Neuronal stem cell (in vitro differentiated cells): ENCODE data around the gene CST3.

Experiments used
- DNase-seq: peaks from one replicate; pipeline ENCODE4 v3.0.0-alpha.2; 2013; ENCODE audit warnings: low spot score
- H2AFZ ChIP-seq: one replicate; pipeline ENCODE4 v1.6.1; 2013; ENCODE audit warnings: mild to moderate bottlenecking, low read length, inconsistent platforms
- H2AK5ac ChIP-seq: 2 replicates; pipeline ENCODE4 v1.6.1; 2013; ENCODE audit warnings: low read depth, mild to moderate bottlenecking, inconsistent platforms, low read length, moderate library complexity, mixed read lengths
- H2BK120ac ChIP-seq: 2 replicates; pipeline ENCODE4 v1.6.1; 2013; ENCODE audit warnings: low read depth, mild to moderate bottlenecking, inconsistent platforms, low read length, moderate library complexity, mixed read lengths
- H2BK12ac ChIP-seq: one replicate; pipeline ENCODE4 v1.6.1; 2013; ENCODE audit warnings: low read length, inconsistent platforms
- H2BK15ac ChIP-seq: 2 replicates; pipeline ENCODE4 v1.6.1; 2013; ENCODE audit warnings: mild to moderate bottlenecking, low read length, inconsistent platforms, mixed read lengths
- H2BK5ac ChIP-seq: one replicate; pipeline ENCODE4 v1.6.1; 2013; ENCODE audit warnings: inconsistent platforms, mild to moderate bottlenecking, low read length, moderate library complexity
- H3K14ac ChIP-seq: one replicate; pipeline ENCODE4 v1.6.1; 2013; ENCODE audit warnings: low read length, inconsistent platforms
- H3K18ac ChIP-seq: 2 replicates; pipeline ENCODE4 v1.6.1; 2013; ENCODE audit warnings: low read length, inconsistent platforms
- H3K23ac ChIP-seq: 2 replicates; pipeline ENCODE4 v1.6.1; 2013; ENCODE audit warnings: low read depth, mild to moderate bottlenecking, mixed read lengths, low read length, inconsistent platforms; ENCODE audit not compliant: poor library complexity
- H3K27ac ChIP-seq: replicated peaks from 3 replicates; pipeline ENCODE4 v1.5.1; 2013; ENCODE audit warnings: low read length, inconsistent platforms
- H3K27me3 ChIP-seq, 3 experiments: 2 replicates each; pipeline ENCODE4 v1.6.1; 2013; ENCODE audit warnings: low read length in 3 of 3, mild to moderate bottlenecking in 2 of 3, inconsistent platforms in 1 of 3, low read depth in 1 of 3, mixed read lengths in 1 of 3, moderate library complexity in 1 of 3; ENCODE audit not compliant: control insufficient read depth in 3 of 3, insufficient read depth in 3 of 3
- H3K36me3 ChIP-seq, 2 donors: replicated peaks in 1 of 2; 2 replicates each; pipeline ENCODE4 v1.6.1; 2013; ENCODE audit warnings: low read length in 2 of 2; ENCODE audit not compliant: control insufficient read depth in 2 of 2, insufficient read depth in 2 of 2
- H3K4ac ChIP-seq: 2 replicates; pipeline ENCODE4 v1.6.1; 2013; ENCODE audit warnings: inconsistent platforms, mild to moderate bottlenecking, low read length, moderate library complexity
- H3K4me1 ChIP-seq, 2 donors: 1 replicate in 1 of 2; 2 replicates in 1 of 2; pipeline ENCODE4 v1.6.1; 2013; ENCODE audit warnings: low read length in 2 of 2, low read depth in 1 of 2; ENCODE audit not compliant: control insufficient read depth in 2 of 2, insufficient read depth in 1 of 2
- H3K4me2 ChIP-seq: one replicate; pipeline ENCODE4 v1.6.1; 2013; ENCODE audit warnings: mild to moderate bottlenecking, low read length, inconsistent platforms; ENCODE audit not compliant: insufficient read depth, poor library complexity, severe bottlenecking
- H3K4me3 ChIP-seq, 2 donors: 2 replicates each; pipeline ENCODE4 v1.5.1; 2013; ENCODE audit warnings: low read length in 2 of 2, mild to moderate bottlenecking in 2 of 2, inconsistent platforms in 1 of 2, moderate library complexity in 1 of 2
- H3K79me1 ChIP-seq: one replicate; pipeline ENCODE4 v1.6.1; 2013; ENCODE audit warnings: low read depth, mild to moderate bottlenecking, inconsistent platforms, low read length, moderate library complexity
- H3K9ac ChIP-seq: one replicate; pipeline ENCODE4 v1.6.1; 2013; ENCODE audit warnings: mild to moderate bottlenecking, low read depth, low read length, inconsistent platforms; ENCODE audit not compliant: poor library complexity
- H3K9me3 ChIP-seq, 2 donors: replicated peaks in 1 of 2; 2 replicates each; pipeline versions ENCODE3 to v1.6.1; 2013; ENCODE audit warnings: low read length in 2 of 2, mild to moderate bottlenecking in 2 of 2, inconsistent platforms in 1 of 2, low read depth in 1 of 2, mixed read lengths in 1 of 2, moderate library complexity in 1 of 2; ENCODE audit not compliant: control insufficient read depth in 2 of 2, insufficient read depth in 1 of 2
- H4K8ac ChIP-seq: one replicate; pipeline ENCODE4 v1.6.1; 2013; ENCODE audit warnings: low read depth, mild to moderate bottlenecking, inconsistent platforms, low read length, moderate library complexity
- H4K91ac ChIP-seq: one replicate; pipeline ENCODE4 v1.6.1; 2013; ENCODE audit warnings: low read length, low read depth, mild to moderate bottlenecking, inconsistent platforms; ENCODE audit not compliant: poor library complexity
- WGBS, 2 donors: extraction: QIAGEN DNeasy Blood & Tissue Kit; methylation state at CpG; one replicate each; pipeline ENCODE4 v1.1.7; 2013; ENCODE audit warnings: missing lambda C conversion rate in 2 of 2, mixed read lengths in 1 of 2; ENCODE audit not compliant: insufficient read length in 2 of 2, insufficient replicate concordance in 1 of 2; ENCODE audit errors: extremely low coverage in 2 of 2; 5-methylcytosine and 5-hydroxymethylcytosine counted together

CST3 gene

DNA sequence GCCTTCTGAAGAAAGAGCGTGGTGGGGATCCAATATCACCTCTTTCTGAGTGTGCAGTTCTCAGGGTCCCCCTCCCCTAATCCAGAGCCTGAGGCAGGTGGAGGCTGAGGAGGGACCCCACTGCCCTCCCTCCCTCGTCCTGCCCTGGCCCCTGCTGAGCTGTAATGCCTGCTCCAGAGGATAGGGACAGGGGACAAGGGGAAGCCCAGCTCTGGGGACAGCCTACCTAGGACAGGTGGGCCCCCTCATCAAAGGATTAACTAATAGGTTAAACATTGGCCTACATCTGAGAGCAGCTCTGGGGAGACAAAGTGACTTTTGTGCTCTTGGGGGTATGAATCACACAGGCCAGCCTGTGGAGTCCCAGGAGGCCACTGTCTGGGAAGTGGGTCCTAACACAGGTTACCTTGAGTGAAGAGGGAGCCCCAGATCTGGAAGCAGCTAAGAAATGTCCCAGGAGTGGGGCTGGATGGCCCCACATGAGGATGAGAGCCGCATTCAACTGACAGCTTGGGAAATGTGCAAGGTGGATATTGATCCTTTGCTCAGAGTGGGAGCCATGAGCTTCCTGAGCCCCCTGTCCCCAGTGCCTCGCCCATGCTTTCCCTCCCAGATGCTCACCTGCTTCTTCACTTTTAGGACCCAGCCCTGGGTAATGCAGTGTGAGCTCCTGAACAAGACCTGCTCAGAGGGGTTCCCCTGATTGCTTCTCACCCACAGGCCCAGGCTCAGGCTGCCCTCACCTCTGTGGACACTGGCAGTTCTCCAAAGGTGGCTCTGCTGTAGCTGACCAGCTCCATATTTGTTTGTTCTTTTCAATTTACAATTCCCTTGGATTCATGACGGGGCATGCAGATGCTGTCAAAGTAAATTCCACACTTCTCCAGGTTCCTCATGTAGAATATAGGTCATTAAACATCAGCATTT lies 51.7 kb downstream of the CST3 start:
- no CpG with 5 or more reads among the region's 5 CpGs for WGBS, 2 donors
- no peaks in the 10 kb centered on the region for H3K79me1 ChIP-seq
- no peak overlapping the region for H3K4ac ChIP-seq
- H2BK12ac ChIP-seq = no peak overlapping the region
- H4K8ac ChIP-seq = no peak overlapping the region
- H2BK15ac ChIP-seq = peak overlapping the region; percentile 9
- H2BK5ac ChIP-seq = no peak overlapping the region
- no peaks in the 10 kb centered on the region for H3K36me3 ChIP-seq
- no peak overlapping the region for H3K23ac ChIP-seq
- no peak for DNase-seq
- H3K4me1 ChIP-seq = peaks cover 0 to 2% of the 10 kb centered on the region in 2 donors
- no peak overlapping the region for H2BK120ac ChIP-seq
- H3K14ac ChIP-seq = no peak overlapping the region
- no peaks in the 10 kb centered on the region for H3K9me3 ChIP-seq
- H3K4me2 ChIP-seq = no peak overlapping the region
- H4K91ac ChIP-seq = no peak overlapping the region
- no peak overlapping the region for H3K9ac ChIP-seq
- no peak overlapping the region for H2AK5ac ChIP-seq
- H3K27ac ChIP-seq = no peak overlapping the region
- no peak overlapping the region for H3K4me3 ChIP-seq
- no peak overlapping the region for H2AFZ ChIP-seq
- peaks cover 0 to 13% (median 0%) of the 10 kb centered on the region in 3 experiments for H3K27me3 ChIP-seq
- peak overlapping the region; percentile 48 for H3K18ac ChIP-seq

DNA sequence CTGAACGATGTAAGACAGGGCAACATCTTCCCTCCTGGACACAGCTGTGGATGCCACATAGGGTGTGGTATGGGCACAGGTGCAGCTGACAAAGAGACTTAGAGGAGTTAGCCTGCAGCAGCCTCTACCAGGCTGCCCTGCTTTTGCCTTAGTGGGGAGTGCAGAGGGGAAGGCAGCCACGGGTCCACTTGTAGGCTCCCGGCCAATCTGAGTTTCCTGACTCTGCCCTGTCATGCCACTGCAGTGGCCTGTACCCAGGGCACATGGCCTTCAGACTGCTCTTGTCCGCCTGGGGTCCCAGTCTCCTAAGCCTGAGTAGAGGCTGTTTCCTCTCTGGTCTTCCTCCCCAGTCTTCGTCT lies 52.3 kb downstream of the CST3 start:
- Histone ChIP-seq H4K8ac (no peak overlapping the region), H2BK120ac (no peak overlapping the region), H3K27me3 (peaks cover 0 to 13% (median 0%) of the 10 kb centered on the region in 3 experiments), H3K23ac (no peak overlapping the region), H2BK15ac (peak overlapping the region; percentile 9), H2AK5ac (no peak overlapping the region), H3K4ac (no peak overlapping the region), H2BK12ac (no peak overlapping the region), H3K18ac (no peak overlapping the region), H3K9ac (no peak overlapping the region), H4K91ac (no peak overlapping the region), H3K4me1 (peaks cover 0 to 2% of the 10 kb centered on the region in 2 donors), H3K79me1 (no peaks in the 10 kb centered on the region), H3K14ac (no peak overlapping the region), H3K27ac (no peak overlapping the region), H3K9me3 (no peaks in the 10 kb centered on the region), H3K36me3 (no peaks in the 10 kb centered on the region), H3K4me3 (no peak overlapping the region), H3K4me2 (no peak overlapping the region), H2BK5ac (no peak overlapping the region), H2AFZ (no peak overlapping the region)
- DNase-seq = no peak
- no CpG with 5 or more reads among the region's 5 CpGs for WGBS, 2 donors

GRCh38 chr20:23584434-23585199 lies 53.1 kb downstream of the CST3 start:
- Histone ChIP-seq H2AK5ac (no peak overlapping the region), H3K23ac (no peak overlapping the region), H2AFZ (no peak overlapping the region), H3K27me3 (peaks cover 0 to 13% (median 0%) of the 10 kb centered on the region in 3 experiments), H3K4ac (no peak overlapping the region), H3K18ac (no peak overlapping the region), H4K8ac (no peak overlapping the region), H2BK5ac (no peak overlapping the region), H3K14ac (no peak overlapping the region), H3K4me1 (peaks cover 0 to 2% of the 10 kb centered on the region in 2 donors), H3K36me3 (no peaks in the 10 kb centered on the region), H3K9me3 (no peaks in the 10 kb centered on the region), H4K91ac (no peak overlapping the region), H3K4me3 (no peak overlapping the region), H3K79me1 (no peaks in the 10 kb centered on the region), H3K27ac (no peak overlapping the region), H2BK15ac (no peak overlapping the region), H3K9ac (no peak overlapping the region), H3K4me2 (no peak overlapping the region), H2BK12ac (no peak overlapping the region), H2BK120ac (no peak overlapping the region)
- DNase-seq = no peak
- WGBS, 2 donors = no CpG with 5 or more reads among the region's 5 CpGs
